Upper lobe of left lung (tissue), 6 donors: Measurements from ENCODE around the gene ZCCHC24. TPM values are rescaled to one million over a fixed set of nuclear protein-coding genes. Genes with fewer than 3 reads are reported as not detected.

ENCODE experiments used
- ATAC-seq, 2 donors: fragments of 200-7000 bp; cut with Tn5 transposase; one replicate each; pipeline ENCODE4 v1.9.1; 2022; ENCODE audit warnings: mild to moderate bottlenecking in 2 of 2, moderate library complexity in 2 of 2; ENCODE audit not compliant: low FRiP score in 2 of 2
- DNase-seq, 2 donors: peaks; one replicate each; pipeline ENCODE4 v3.0.0-alpha.2; 2019 to 2020
- H3K27ac ChIP-seq, 4 donors: fragments of 200-600 bp; sonication (generic); one replicate each; pipeline ENCODE4 v1.5.1; 2016 to 2019
- H3K27me3 ChIP-seq, 4 donors: fragments of 200-600 bp; sonication (generic); one replicate each; pipeline ENCODE4 v1.5.1; 2017 to 2019
- H3K36me3 ChIP-seq, 4 donors: fragments of 200-600 bp; sonication (generic); one replicate each; pipeline ENCODE4 v1.5.1; 2016 to 2019
- H3K4me1 ChIP-seq, 4 donors: fragments of 200-600 bp; sonication (generic); one replicate each; pipeline ENCODE4 v1.5.1; 2018 to 2019
- H3K4me3 ChIP-seq, 4 donors: fragments of 200-600 bp; sonication (generic); one replicate each; pipeline ENCODE4 v1.5.1; 2017 to 2019; ENCODE audit warnings: mild to moderate bottlenecking in 2 of 4, moderate library complexity in 1 of 4
- H3K9me3 ChIP-seq, 4 donors: fragments of 200-600 bp; sonication (generic); one replicate each; pipeline ENCODE4 v1.5.1; 2018 to 2019
- EP300 ChIP-seq, 4 donors: sonication (generic); formaldehyde crosslinking; IDR thresholded peaks; one replicate each; pipeline ENCODE4 v1.5.1; 2017; ENCODE audit warnings: antibody characterized with exemption in 4 of 4, control low read depth in 2 of 4
- POLR2A ChIP-seq, 4 donors: fragments of 450-650 bp; IDR thresholded peaks; one replicate each; pipeline ENCODE4 v1.5.1; 2016 to 2017; ENCODE audit warnings: antibody characterized with exemption in 4 of 4, mild to moderate bottlenecking in 2 of 4
- POLR2AphosphoS5 ChIP-seq, 2 donors: sonication (generic); formaldehyde crosslinking; IDR thresholded peaks; one replicate each; pipeline ENCODE4 v1.5.1; 2017; ENCODE audit warnings: antibody characterized with exemption in 2 of 2
- WGBS, 2 donors: methylation state at CpG; one replicate each; pipeline ENCODE4 v1.1.5; 2017 to 2018; 5-methylcytosine and 5-hydroxymethylcytosine counted together
- total RNA-seq, 6 donors: library from RNA; depleted of rRNA in 4 of 6; stranded (reverse); fragments of >200 nt in 4 of 6; gene quantifications; one replicate each; pipeline versions ENCODE4 v1.1.0 to v1.2.1, GENCODE V29; 2016 to 2021
- TF ChIP-seq, protein P1 (sequence below), 6 experiments: fragments of 450-650 bp in 4 of 6; fragments of 200-600 bp in 2 of 6; sonication (generic) in 2 of 6; IDR thresholded peaks; one replicate each; pipeline ENCODE4 v1.5.1; 2016 to 2019; ENCODE audit warnings: antibody characterized with exemption in 6 of 6
- donor health status: DM: no; HTN: no; CAD: no; lungs with moderate emphysema.
- donor health status: DM: no; HTN: yes; CAD: no; lungs with severe emphysema.

ZCCHC24 gene
- total RNA-seq, 6 donors from 2014 or later = 12.6 to 45.7 (median 21.0) TPM

DNA sequence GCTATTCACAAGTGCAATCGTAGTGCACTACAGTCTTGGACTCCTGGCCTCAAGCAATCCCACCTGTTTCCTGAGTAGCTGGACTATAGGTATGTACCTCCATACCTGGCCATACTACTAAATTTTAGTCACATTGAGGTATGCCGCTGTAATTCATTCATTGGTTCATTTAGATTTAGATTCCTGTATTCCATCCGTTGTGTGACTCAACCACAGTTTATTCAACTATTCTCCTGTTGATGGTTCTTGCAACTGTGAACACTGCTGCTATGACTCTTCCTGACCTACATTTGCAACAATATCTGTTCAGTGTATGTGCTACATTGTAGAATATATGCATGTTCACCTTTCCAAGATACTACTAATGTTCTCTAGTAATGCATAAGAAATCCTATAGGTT, 8.0 kb upstream of the ZCCHC24 start:
- Histone ChIP-seq H3K4me1 (peaks cover 0 to 12% (median 6%) of the 10 kb centered on the region in 4 donors), H3K4me3 (no peak overlapping the region), H3K27me3 (no peaks in the 10 kb centered on the region), H3K36me3 (no peaks in the 10 kb centered on the region), H3K27ac (no peak overlapping the region), H3K9me3 (no peaks in the 10 kb centered on the region)
- ATAC-seq = no peak
- no peak for DNase-seq
- no peak for TF ChIP-seq POLR2A (IDR thresholded peaks at IDR 0.05)
- TF ChIP-seq, protein P1, sequence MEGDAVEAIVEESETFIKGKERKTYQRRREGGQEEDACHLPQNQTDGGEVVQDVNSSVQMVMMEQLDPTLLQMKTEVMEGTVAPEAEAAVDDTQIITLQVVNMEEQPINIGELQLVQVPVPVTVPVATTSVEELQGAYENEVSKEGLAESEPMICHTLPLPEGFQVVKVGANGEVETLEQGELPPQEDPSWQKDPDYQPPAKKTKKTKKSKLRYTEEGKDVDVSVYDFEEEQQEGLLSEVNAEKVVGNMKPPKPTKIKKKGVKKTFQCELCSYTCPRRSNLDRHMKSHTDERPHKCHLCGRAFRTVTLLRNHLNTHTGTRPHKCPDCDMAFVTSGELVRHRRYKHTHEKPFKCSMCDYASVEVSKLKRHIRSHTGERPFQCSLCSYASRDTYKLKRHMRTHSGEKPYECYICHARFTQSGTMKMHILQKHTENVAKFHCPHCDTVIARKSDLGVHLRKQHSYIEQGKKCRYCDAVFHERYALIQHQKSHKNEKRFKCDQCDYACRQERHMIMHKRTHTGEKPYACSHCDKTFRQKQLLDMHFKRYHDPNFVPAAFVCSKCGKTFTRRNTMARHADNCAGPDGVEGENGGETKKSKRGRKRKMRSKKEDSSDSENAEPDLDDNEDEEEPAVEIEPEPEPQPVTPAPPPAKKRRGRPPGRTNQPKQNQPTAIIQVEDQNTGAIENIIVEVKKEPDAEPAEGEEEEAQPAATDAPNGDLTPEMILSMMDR (IDR thresholded peaks at IDR 0.05) = no peak
- TF ChIP-seq EP300 (IDR thresholded peaks at IDR 0.05) = no peak
- TF ChIP-seq POLR2AphosphoS5 (IDR thresholded peaks at IDR 0.05) = no peak
- 91 to 94% methylated on average over 3 of the region's 3 CpGs for WGBS, 2 donors

DNA sequence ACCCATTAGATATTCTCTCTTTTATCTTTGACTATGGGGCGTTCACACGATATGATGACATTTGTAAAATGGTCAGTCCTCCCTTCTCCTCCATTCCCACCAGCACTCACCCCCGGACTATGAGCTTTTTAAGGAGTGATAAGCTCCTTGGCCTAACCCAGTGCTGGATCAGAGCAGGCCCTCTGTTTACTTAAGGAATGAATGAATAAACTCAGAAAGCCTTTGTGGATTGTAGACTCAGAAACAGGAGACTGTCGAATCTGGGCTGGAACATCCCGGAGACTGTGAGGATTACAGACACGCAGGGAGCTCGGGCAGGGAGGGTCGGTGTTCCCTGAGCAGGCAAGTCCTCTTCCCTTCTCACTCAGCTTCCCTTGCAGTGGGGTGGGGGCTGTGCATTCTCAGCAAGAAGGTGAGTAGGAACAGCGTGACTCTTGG, 6.8 kb upstream of the ZCCHC24 start:
- Histone ChIP-seq H3K4me1 (peaks cover 0 to 12% (median 6%) of the 10 kb centered on the region in 4 donors), H3K27me3 (no peaks in the 10 kb centered on the region), H3K9me3 (no peaks in the 10 kb centered on the region), H3K27ac (no peak overlapping the region), H3K36me3 (no peaks in the 10 kb centered on the region), H3K4me3 (no peak overlapping the region)
- no peak for DNase-seq
- 62 to 72% methylated on average over 9 of the region's 9 CpGs for WGBS, 2 donors
- peak in 1 of 2 donors; percentile 40 for ATAC-seq
- TF ChIP-seq, protein P1 (IDR thresholded peaks at IDR 0.05) = no peak
- TF ChIP-seq POLR2AphosphoS5 (IDR thresholded peaks at IDR 0.05) (no peak), POLR2A (IDR thresholded peaks at IDR 0.05) (no peak), EP300 (IDR thresholded peaks at IDR 0.05) (no peak)

DNA sequence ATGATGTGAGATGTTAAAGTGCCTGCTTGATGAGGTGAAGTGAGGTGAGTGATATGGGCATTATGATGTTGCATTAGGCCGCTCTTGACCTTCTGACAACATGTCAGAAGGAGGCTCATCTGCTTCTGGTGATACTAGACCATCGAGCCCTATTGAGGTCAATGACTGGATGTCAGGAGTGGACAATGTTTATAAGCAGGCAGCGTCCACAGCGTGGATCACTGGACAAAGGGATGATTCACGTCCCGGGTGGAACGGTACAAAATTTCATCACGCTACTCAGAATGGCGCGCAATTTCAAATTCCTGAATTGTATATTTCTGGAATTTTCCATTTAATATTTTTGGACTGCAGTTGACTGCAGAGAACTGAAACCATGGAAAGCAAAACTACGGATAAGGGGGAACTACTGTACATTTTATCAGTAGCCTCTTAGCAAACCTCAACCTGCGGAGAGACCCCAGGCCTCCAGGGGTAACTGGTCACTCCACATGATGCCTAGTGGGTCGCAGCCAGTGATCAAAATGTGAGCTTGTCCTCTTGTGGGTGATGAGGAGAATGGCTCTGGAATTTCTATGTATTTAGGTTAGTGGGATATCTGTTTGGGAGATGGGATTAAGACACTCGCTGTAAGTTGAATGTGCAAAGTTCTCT, 5.7 kb upstream of the ZCCHC24 start:
- Histone ChIP-seq H3K4me3 (no peak overlapping the region), H3K27ac (no peak overlapping the region)
- TF ChIP-seq POLR2AphosphoS5 (IDR thresholded peaks at IDR 0.05) (no peak), POLR2A (IDR thresholded peaks at IDR 0.05) (no peak), EP300 (IDR thresholded peaks at IDR 0.05) (no peak)
- TF ChIP-seq, protein P1 (IDR thresholded peaks at IDR 0.05) = no peak

DNA sequence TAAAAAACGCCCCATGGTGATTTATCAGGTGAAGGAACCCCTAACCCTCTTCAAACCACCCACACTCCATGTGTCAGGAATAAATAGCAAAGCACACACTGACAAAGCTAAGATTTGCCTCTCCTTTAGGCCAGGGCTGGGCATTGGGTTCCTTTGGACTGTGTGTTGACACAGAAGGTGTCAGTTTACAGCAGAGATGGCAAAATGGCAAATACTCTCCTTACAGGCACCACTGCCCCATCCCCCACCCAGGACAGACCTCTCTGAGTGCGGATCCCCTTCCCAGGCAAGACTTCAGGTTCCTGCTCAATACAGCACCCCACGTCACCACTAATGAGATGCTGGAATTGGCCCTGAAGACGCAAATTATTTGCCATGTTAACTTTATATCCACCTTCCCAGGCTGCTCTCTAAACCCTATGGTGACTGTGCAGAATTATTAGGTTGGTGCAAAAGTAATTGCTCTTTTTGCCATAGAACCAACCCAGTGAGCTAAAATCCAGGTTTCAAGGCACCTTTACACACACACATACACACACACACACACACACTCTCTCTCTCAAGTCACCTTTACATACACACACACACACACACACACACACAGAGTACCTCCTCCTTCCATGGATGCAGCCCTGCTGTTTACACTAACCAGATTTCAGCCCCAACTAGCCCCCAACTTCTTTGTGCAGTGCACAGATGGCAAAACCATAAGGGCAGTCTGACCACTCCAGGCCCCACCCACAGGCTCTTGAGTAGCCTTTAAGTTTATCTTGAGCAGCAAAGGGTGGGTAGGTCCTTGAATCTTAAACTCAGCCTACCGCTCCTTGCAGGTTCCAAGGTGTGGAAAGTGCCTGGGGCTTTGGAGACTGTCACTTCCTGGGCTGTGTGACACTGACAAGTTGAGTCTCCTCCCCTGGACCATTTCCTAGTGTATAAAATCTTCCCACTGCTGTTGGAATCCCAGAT, 4.0 kb upstream of the ZCCHC24 start:
- Histone ChIP-seq H3K9me3 (no peaks in the 10 kb centered on the region), H3K27me3 (no peaks in the 10 kb centered on the region), H3K36me3 (no peaks in the 10 kb centered on the region), H3K27ac (peak overlapping the region in 1 of 4 donors; percentile 13), H3K4me1 (peaks cover 0 to 27% (median 10%) of the 10 kb centered on the region in 4 donors), H3K4me3 (no peak overlapping the region)
- ATAC-seq = no peak
- 77 to 78% methylated on average over 5 of the region's 5 CpGs for WGBS, 2 donors
- DNase-seq = peak in 1 of 2 donors; percentile 61
- no peak for TF ChIP-seq POLR2A (IDR thresholded peaks at IDR 0.05)
- TF ChIP-seq EP300 (IDR thresholded peaks at IDR 0.05) = no peak
- TF ChIP-seq, protein P1 (IDR thresholded peaks at IDR 0.05) = no peak
- TF ChIP-seq POLR2AphosphoS5 (IDR thresholded peaks at IDR 0.05) = no peak

More for the DNA sequence above, 5.7 kb upstream of the ZCCHC24 start:
- DNase-seq = no peak
- Histone ChIP-seq H3K27me3 (no peaks in the 10 kb centered on the region), H3K4me1 (peaks cover 0 to 22% (median 11%) of the 10 kb centered on the region in 4 donors), H3K9me3 (no peaks in the 10 kb centered on the region), H3K36me3 (no peaks in the 10 kb centered on the region)
- WGBS, 2 donors = 96 to 97% methylated on average over 14 of the region's 14 CpGs
- no peak for ATAC-seq
